ENCODE data around the gene DLGAP1.

- TF ChIP-seq POLR2AphosphoS5 (IDR thresholded peaks at IDR 0.05), result no peak
- no peak for TF ChIP-seq CTCF (IDR thresholded peaks at IDR 0.05)
- no peak for TF ChIP-seq POLR2A (IDR thresholded peaks at IDR 0.05; ENCODE audit: low read depth)
Observed at GRCh38 chr18:3530807-3531206, 924.3 kb downstream of the DLGAP1 start.
